GM12801 (cell line): Measurements from ENCODE around the gene CKAP2L.

Experiments used
- TF ChIP-seq, protein P1 (sequence below): IDR thresholded peaks from one replicate; pipeline ENCODE4 v1.5.1; 2011; ENCODE audit warnings: control low read depth; ENCODE audit not compliant: insufficient read length; ENCODE audit errors: extremely low read depth

CKAP2L gene

DNA sequence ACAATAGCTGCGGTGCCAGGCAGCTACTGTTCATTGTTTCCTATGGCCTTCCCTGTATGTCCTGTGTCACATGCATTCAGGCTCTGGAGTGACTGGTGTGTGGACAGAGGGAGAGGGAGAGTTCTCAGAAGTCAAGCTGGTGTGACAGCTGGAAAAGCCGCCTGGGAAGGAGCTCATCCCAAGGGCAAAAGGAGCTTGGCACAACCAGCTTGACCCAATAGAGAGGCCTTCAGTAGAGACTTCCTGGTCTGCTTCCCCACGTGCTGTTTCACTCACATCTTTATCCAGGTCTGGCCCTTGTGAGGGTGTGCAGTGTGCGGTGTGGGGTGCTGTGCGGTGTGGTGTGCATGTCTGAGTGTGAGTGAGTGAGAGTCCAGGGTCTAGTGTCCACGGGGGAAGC lies 54.7 kb downstream of the CKAP2L start:
- TF ChIP-seq, protein P1, sequence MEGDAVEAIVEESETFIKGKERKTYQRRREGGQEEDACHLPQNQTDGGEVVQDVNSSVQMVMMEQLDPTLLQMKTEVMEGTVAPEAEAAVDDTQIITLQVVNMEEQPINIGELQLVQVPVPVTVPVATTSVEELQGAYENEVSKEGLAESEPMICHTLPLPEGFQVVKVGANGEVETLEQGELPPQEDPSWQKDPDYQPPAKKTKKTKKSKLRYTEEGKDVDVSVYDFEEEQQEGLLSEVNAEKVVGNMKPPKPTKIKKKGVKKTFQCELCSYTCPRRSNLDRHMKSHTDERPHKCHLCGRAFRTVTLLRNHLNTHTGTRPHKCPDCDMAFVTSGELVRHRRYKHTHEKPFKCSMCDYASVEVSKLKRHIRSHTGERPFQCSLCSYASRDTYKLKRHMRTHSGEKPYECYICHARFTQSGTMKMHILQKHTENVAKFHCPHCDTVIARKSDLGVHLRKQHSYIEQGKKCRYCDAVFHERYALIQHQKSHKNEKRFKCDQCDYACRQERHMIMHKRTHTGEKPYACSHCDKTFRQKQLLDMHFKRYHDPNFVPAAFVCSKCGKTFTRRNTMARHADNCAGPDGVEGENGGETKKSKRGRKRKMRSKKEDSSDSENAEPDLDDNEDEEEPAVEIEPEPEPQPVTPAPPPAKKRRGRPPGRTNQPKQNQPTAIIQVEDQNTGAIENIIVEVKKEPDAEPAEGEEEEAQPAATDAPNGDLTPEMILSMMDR, result no peak

DNA sequence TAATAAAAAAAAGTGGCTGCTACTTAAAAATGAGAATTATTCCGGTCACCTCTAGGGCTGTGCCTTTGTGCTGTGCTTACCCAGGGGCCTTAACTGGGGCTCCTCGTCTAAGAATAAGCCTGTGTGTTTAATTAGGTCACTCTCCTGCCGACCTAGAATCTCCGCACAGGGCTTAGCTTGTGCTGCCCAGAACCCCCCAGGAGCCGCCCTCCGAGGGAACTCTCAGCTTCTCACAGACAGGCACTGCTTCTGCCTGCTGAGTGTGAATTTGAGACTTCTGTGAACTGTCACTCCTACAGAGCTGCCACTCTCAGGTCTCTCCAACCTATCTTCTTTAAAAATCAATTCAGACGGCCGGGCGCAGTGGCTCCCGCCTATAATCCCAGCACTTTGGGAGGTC lies 55.4 kb downstream of the CKAP2L start:
- TF ChIP-seq, protein P1, result no peak

DNA sequence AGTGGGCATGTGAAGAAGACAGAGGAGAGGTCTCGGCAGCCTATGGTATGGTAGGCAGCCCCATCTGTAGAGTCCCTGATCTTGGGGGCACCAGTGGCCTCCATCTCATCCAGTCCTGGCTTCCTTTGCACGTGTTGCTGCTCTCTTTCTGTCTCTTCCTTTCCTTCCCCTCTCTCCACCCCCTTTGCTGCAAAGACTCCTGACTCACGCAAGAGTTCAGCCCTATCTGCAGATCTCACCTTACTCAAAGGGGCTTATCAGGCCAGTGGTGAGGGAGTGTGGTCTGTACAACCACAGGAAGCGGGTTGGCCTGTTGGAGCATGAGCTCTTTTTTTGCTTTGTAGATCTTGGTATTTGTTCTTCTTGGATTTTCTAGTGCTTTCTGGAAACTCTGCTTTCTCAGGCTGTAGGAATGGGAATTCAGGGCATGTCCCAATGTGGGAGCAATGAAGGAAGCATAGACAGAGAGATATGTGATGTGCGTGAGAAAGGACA lies 58.2 kb downstream of the CKAP2L start:
- TF ChIP-seq, protein P1, result no peak

DNA sequence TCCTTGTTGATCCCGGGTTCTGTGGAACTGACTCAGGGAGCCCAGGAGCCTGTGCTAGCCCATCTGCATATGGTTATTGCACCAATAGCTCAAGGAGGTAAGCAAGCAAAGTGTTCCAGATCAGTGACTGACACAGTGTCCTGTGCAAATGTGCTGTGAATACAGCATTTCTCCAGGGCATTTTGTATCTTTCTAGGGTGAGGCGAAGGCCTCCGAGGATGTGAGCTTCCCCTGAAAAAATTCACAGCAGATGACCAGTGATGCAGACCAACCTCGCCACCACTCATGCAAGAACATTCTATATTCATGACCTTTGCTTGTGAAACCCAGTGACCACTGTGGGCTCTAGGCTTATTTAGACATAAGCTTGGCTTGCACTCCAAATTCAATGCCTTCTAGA lies 58.8 kb downstream of the CKAP2L start:
- TF ChIP-seq, protein P1, result no peak

DNA sequence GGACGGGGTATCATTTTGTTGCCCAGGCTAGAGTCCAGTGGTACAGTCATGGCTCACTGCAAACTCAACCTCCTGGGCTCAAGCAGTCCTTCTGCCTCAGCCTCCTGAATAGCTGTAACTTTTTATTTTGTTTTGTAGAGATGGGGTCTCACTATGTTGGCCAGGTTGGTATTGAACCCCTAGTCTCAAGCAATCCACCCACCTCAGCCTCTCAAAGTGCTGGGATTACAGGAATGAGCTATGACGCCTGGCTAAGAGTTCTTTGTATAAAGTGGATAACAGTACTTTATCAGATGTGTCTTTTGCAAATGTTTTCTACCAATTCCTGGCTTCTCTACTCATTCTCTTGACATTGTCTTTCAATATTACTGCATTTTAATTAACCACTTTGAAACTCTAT lies 60.7 kb downstream of the CKAP2L start:
- TF ChIP-seq, protein P1, result no peak

DNA sequence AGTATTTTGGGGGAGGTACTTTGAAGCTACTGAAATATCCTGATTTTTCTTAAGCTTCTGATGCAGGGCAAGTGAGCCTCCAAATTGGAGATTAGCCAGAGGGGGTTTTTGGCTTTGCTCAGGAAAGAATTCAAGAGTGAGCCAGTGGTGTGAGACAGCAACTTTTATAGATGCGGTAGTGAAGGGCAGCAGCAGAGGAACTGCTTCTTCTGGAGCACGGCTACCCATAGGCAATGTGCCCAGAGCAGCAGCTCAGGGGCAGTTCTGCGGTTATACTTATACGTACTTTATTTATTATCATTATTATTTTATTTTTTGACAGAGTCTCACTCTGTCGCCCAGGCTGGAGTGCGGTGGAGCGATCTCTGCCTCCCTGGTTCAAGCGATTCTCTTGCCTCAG lies 63.4 kb downstream of the CKAP2L start:
- TF ChIP-seq, protein P1, result no peak

DNA sequence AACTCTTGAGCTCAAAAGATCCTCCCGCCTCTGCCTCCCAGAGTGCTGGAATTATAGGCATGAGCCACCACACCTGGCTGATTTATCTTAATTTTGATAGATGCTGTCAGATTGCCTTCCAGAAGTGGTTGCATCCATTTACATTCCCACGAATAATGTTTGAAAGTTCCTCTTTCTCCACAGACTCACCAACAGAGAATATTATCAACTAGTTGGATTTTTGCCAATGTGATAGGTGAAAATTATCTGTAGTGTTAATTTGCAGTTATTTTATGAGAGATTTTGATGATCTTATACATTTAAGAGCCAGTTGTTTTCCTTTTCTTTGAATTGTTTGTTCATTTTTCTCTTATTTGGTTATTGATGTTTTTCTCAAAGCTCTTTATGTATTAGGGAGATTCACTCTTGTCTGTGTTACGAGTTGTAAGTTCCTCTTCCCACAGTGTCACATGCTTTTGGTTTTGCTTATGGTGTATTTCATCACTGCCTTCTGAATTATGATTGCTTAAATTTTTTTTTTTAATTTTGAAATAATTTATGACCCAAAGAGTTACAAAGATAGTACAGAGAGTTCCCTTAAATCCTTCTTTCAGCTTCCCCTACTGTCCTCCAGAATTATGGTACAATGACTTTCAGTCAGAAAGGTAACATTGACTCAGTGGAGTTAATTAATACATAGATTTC lies 64.3 kb downstream of the CKAP2L start:
- TF ChIP-seq, protein P1, result no peak
